ENCODE data around the gene SLC25A40.
"Not testable (repeated sequence)": the region's sequence is repeated elsewhere in the genome, so short reads cannot be mapped to it uniquely, and the experiment has no call there.

Gene SLC25A40

GRCh38 chr7:87876040-87876868, at the start of gene SLC25A40, which contains the start of gene DBF4:
TSS of gene SLC25A40 (minus strand) at chr7:87876360. CDS start at chr7:87858727, 17,633 bp downstream.
TSS of gene DBF4 (plus strand) at chr7:87876493. CDS start at chr7:87876733, 240 bp downstream.
- peak; percentile 99 for DNase-seq

GRCh38 chr7:87922759-87923395, 46.7 kb upstream of the SLC25A40 start:
- DNase-seq: not testable (repeated sequence)

- peak; percentile 63 for DNase-seq
Observed at GRCh38 chr7:87920578-87920977, 44.4 kb upstream of the SLC25A40 start.

- no peak for DNase-seq
Observed at GRCh38 chr7:87919875-87920274, 43.7 kb upstream of the SLC25A40 start.

- DNase-seq: no peak
Observed at GRCh38 chr7:87918740-87919139, 42.6 kb upstream of the SLC25A40 start.

GRCh38 chr7:87912121-87912520, 36.0 kb upstream of the SLC25A40 start:
- no peak for DNase-seq

GRCh38 chr7:87908814-87909213, 32.7 kb upstream of the SLC25A40 start:
- DNase-seq: not testable (repeated sequence)

- DNase-seq: not testable (repeated sequence)
Observed at GRCh38 chr7:87907136-87907906, 31.2 kb upstream of the SLC25A40 start.

GRCh38 chr7:87899255-87899654, 23.1 kb upstream of the SLC25A40 start:
- no peak for DNase-seq

GRCh38 chr7:87895363-87895762, 19.2 kb upstream of the SLC25A40 start:
- no peak for DNase-seq

GRCh38 chr7:87886875-87887274, 10.7 kb upstream of the SLC25A40 start:
- no peak for DNase-seq

GRCh38 chr7:87885018-87885417, 8.9 kb upstream of the SLC25A40 start:
- no peak for DNase-seq

- no peak for DNase-seq
Observed at GRCh38 chr7:87882151-87882937, 6.2 kb upstream of the SLC25A40 start.

GRCh38 chr7:87878208-87878735, 2.1 kb upstream of the SLC25A40 start:
- DNase-seq: no peak

GRCh38 chr7:87877366-87878040, 1.3 kb upstream of the SLC25A40 start:
- no peak for DNase-seq

GRCh38 chr7:87876869-87877234, 692 bp upstream of the SLC25A40 start:
- DNase-seq: peak; percentile 81

- DNase-seq: no peak
Observed at GRCh38 chr7:87875151-87876039, 765 bp downstream of the SLC25A40 start.

GRCh38 chr7:87874066-87874465, 2.1 kb downstream of the SLC25A40 start:
- DNase-seq: no peak

- DNase-seq: not testable (repeated sequence)
Observed at GRCh38 chr7:87873328-87873727, 2.8 kb downstream of the SLC25A40 start.

- DNase-seq: no peak
Observed at GRCh38 chr7:87872346-87872745, 3.8 kb downstream of the SLC25A40 start.

GRCh38 chr7:87870471-87870870, 5.7 kb downstream of the SLC25A40 start:
- DNase-seq: no peak
